ENCODE data around the gene FBXO17. TPM values are rescaled to one million over a fixed set of nuclear protein-coding genes. Genes with fewer than 3 reads are reported as not detected.
"Not testable (repeated sequence)": the region's sequence is repeated elsewhere in the genome, so short reads cannot be mapped to it uniquely, and the experiment has no call there.

The FBXO17 gene
- total RNA-seq, 1 donor from 2014 or later, result 13.3 TPM

DNA sequence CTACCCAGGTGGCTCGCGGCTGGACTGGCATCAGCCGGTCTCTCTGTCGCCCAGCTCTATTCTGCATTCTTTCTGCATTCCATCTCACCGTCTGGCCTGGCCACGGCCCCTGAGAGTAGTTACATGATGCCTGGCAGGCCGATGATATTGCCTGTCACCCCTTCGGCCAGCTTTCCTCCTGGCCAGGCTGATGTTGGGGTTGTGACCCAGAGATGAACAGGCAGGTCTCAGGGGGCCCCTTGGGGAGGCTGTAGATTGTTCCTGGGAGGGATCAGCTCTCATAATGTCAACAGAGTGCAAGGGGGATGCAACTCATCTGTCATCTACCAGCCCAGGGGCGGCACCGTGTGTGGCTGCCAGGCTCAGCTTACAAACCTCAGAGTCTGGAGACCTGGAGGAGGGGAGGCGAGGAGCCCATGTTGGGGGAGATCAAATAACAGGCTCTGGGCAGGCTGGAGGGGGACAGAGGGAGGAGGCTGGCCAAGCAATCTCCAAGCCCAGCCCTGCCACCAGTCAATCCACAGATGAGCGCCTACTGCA is 13.6 kb upstream of the FBXO17 start:
- Histone ChIP-seq H3K9me3 (no peaks in the 10 kb centered on the region), H3K4me3 (no peak overlapping the region), H3K27ac (no peak overlapping the region), H3K4me1 (no peaks in the 10 kb centered on the region), H3K27me3 (no peaks in the 10 kb centered on the region), H3K36me3 (no peaks in the 10 kb centered on the region)
- intact Hi-C loops (cut with DNase I), result no loop called here
- ATAC-seq (peak; percentile 47), DNase-seq (no peak)
- TF ChIP-seq, protein P1, sequence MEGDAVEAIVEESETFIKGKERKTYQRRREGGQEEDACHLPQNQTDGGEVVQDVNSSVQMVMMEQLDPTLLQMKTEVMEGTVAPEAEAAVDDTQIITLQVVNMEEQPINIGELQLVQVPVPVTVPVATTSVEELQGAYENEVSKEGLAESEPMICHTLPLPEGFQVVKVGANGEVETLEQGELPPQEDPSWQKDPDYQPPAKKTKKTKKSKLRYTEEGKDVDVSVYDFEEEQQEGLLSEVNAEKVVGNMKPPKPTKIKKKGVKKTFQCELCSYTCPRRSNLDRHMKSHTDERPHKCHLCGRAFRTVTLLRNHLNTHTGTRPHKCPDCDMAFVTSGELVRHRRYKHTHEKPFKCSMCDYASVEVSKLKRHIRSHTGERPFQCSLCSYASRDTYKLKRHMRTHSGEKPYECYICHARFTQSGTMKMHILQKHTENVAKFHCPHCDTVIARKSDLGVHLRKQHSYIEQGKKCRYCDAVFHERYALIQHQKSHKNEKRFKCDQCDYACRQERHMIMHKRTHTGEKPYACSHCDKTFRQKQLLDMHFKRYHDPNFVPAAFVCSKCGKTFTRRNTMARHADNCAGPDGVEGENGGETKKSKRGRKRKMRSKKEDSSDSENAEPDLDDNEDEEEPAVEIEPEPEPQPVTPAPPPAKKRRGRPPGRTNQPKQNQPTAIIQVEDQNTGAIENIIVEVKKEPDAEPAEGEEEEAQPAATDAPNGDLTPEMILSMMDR (IDR thresholded peaks at IDR 0.05), result no peak

DNA sequence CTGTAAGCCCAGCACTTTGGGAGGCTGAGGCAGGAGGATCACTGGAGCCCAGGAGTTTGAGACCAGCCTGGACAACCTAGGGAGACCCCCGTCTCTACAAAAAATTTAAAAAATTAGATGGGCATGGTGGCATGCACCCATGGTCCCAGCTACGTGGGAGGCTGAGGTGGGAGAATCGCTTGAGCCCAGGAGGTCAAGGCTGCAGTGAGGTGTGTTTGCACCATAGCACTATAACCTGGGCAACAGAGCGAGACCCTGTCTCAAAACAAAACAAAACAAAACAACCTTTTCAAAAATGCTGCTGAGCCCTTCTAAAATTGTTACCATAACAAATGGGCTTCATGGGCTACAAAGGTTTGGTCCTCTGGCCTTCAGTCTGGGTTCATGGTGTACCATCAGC is 13.1 kb upstream of the FBXO17 start:
- H3K36me3 ChIP-seq, result not testable (repeated sequence)

GRCh38 chr19:38987745-38988144 is 12.2 kb upstream of the FBXO17 start:
- intact Hi-C loops (cut with DNase I); DNase-seq; H3K9me3 ChIP-seq; H3K27ac ChIP-seq; H3K27me3 ChIP-seq; ATAC-seq; H3K36me3 ChIP-seq; H3K4me3 ChIP-seq; H3K4me1 ChIP-seq: not testable (repeated sequence)

More for the DNA sequence above, 13.1 kb upstream of the FBXO17 start:
- H3K4me1 ChIP-seq; H3K9me3 ChIP-seq; H3K4me3 ChIP-seq; intact Hi-C loops (cut with DNase I); H3K27me3 ChIP-seq; DNase-seq; H3K27ac ChIP-seq; ATAC-seq: not testable (repeated sequence)

DNA sequence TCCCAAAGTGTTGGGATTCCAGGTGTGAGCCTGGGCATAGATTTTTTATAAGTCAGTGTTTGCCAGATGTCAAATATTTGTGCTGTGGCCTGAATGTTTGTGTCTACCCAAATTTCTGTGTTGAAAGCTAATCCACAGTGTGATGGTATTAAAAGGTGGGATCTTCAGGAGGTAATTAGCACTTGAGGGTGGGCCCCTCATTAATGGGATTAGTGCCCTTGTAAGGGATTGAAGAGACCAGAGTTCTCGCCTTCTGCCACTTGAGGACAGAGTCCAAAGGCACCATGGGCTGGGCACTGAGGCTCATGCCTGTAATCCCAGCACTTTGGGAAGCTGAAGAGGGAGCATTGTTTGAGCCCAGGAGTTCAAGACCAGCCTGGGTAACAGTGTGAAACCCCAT is 9.7 kb upstream of the FBXO17 start:
- no peak overlapping the region for H3K27ac ChIP-seq
- no peaks in the 10 kb centered on the region for H3K9me3 ChIP-seq
- intact Hi-C loops (cut with DNase I), result no loop called here
- ATAC-seq (no peak), DNase-seq (no peak)
- H3K4me3 ChIP-seq, result no peak overlapping the region
- H3K36me3 ChIP-seq, result no peaks in the 10 kb centered on the region
- TF ChIP-seq, protein P1 (IDR thresholded peaks at IDR 0.05), result no peak
- H3K27me3 ChIP-seq, result no peaks in the 10 kb centered on the region
- no peaks in the 10 kb centered on the region for H3K4me1 ChIP-seq

GRCh38 chr19:38980583-38981374 is 5.2 kb upstream of the FBXO17 start:
- intact Hi-C loops (cut with DNase I), result no loop called here
- TF ChIP-seq, protein P1 (IDR thresholded peaks at IDR 0.05), result no peak
- H3K36me3 ChIP-seq, result no peaks in the 10 kb centered on the region
- DNase-seq (no peak), ATAC-seq (no peak)
- H3K4me1 ChIP-seq, result no peaks in the 10 kb centered on the region
- no peaks in the 10 kb centered on the region for H3K27me3 ChIP-seq
- H3K9me3 ChIP-seq, result no peaks in the 10 kb centered on the region
- no peak overlapping the region for H3K4me3 ChIP-seq
- H3K27ac ChIP-seq, result no peak overlapping the region

DNA sequence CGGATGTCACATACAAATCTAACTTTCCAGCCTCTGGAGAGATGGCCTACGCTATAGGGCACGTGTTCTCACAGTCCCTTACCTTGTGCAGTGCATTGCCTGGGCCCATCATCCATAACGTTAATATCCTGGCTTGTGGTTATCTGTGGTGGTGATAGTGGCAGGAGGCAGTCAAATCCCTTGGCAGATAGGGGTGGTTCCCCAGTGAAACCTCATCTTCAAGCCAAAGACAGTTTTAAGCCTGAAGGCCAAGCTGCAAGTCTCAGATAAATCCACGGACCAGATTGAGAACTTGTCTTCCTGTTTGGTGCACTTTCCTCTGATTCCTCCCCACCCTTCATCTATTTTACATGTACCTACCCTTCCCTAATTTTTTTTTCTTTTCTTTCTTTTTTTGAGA is 4.3 kb upstream of the FBXO17 start:
- Histone ChIP-seq H3K27me3 (no peaks in the 10 kb centered on the region), H3K4me3 (no peak overlapping the region), H3K4me1 (peaks cover 3% of the 10 kb centered on the region), H3K27ac (no peak overlapping the region), H3K36me3 (no peaks in the 10 kb centered on the region), H3K9me3 (no peaks in the 10 kb centered on the region)
- intact Hi-C loops (cut with DNase I), result no loop called here
- no peak for ATAC-seq
- TF ChIP-seq, protein P1 (IDR thresholded peaks at IDR 0.05), result no peak
- no peak for DNase-seq
